Effector memory CD4-positive, alpha-beta T cell (primary cell): ENCODE results near the gene XPC.
A peak's percentile ranks its signal among the peaks of the same experiment; 100 is the strongest.

Experiments used
- DNase-seq, 3 donors: peaks; one replicate each; pipeline ENCODE4 v3.0.0-alpha.2; 2020
- H3K27ac ChIP-seq: 2 replicates; pipeline ENCODE4 v1.7.0; 2013; ENCODE audit warnings: mild to moderate bottlenecking, low read length, moderate library complexity; ENCODE audit not compliant: insufficient read depth, poor library complexity, severe bottlenecking
- H3K27me3 ChIP-seq: replicated peaks from 2 replicates; pipeline ENCODE4 v1.7.0; 2013; ENCODE audit warnings: mild to moderate bottlenecking, low read length; ENCODE audit not compliant: insufficient read depth, control insufficient read depth, poor library complexity, severe bottlenecking
- H3K36me3 ChIP-seq: 2 replicates; pipeline ENCODE4 v1.7.0; 2013; ENCODE audit warnings: mild to moderate bottlenecking, low read length, moderate library complexity; ENCODE audit not compliant: control insufficient read depth, insufficient read depth
- H3K4me1 ChIP-seq: 2 replicates; pipeline ENCODE4 v1.7.0; 2013; ENCODE audit warnings: low read length, mild to moderate bottlenecking; ENCODE audit not compliant: control insufficient read depth, insufficient read depth, poor library complexity, severe bottlenecking
- H3K4me3 ChIP-seq: 2 replicates; pipeline ENCODE4 v1.7.0; 2013; ENCODE audit warnings: low read length, low read depth, mild to moderate bottlenecking; ENCODE audit not compliant: insufficient read depth, poor library complexity, severe bottlenecking
- H3K9me3 ChIP-seq: 2 replicates; pipeline ENCODE4 v1.7.0; 2013; ENCODE audit warnings: mild to moderate bottlenecking, low read length, moderate library complexity; ENCODE audit not compliant: control insufficient read depth

Gene XPC

DNA sequence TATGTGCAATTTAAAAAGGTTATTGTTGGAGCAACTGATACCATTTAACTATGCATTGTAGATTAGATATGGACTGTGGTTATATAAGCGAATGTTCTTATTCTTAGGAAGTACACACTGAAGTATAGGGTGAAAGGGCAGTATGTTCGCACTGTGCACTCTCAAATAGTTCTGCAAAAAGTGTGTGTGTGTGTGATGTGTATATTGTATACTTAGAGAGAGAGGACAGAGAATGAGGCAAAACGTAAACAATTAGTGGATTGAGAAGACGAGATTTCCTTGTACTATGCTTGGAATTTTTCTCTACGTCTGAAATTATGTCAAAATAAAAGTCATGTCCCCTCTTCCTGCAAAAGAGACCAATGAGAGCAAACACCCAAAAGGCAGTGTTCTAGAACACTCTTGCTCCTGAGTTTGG lies 30.6 kb upstream of the XPC start:
- H3K36me3 ChIP-seq, result no peaks in the 10 kb centered on the region
- H3K4me3 ChIP-seq, result no peak overlapping the region
- DNase-seq, result no peak
- H3K4me1 ChIP-seq, result no peaks in the 10 kb centered on the region
- H3K27me3 ChIP-seq, result no peaks in the 10 kb centered on the region
- no peak overlapping the region for H3K27ac ChIP-seq
- no peaks in the 10 kb centered on the region for H3K9me3 ChIP-seq

GRCh38 chr3:14208168-14208567 lies 29.8 kb upstream of the XPC start:
- H3K27me3 ChIP-seq, result no peaks in the 10 kb centered on the region
- no peaks in the 10 kb centered on the region for H3K4me1 ChIP-seq
- no peaks in the 10 kb centered on the region for H3K9me3 ChIP-seq
- H3K36me3 ChIP-seq, result no peaks in the 10 kb centered on the region
- no peak for DNase-seq
- no peak overlapping the region for H3K4me3 ChIP-seq
- H3K27ac ChIP-seq, result no peak overlapping the region

DNA sequence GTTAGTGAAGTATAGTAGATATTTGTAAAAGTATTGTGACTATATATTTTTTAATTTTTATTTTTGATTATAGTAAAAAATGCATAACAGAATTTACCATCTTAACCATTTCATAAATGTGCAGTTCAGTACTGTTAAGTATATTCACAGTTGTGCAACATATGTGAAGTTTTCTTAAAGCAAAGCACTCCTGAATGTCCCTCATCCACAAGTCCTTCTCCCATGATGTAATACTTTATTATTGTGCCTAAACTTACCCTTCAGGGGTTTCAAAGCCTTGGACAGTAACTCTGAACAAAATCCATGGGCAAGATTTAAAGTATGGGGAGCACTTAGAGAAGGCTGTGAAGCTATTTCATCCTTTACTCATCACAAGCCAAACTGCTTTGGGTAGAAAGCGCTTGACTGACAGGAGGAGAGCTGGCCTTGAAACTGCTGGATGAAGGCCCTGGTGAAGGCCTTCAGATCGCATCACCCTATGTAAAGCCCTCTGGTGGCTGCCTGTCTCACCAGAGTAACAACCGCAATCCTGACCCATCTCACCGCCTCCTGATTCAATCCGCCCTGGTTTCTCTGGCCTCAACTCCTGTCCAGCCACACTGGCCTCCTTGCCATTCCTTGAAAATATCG lies 28.3 kb upstream of the XPC start:
- no peak overlapping the region for H3K4me3 ChIP-seq
- no peaks in the 10 kb centered on the region for H3K4me1 ChIP-seq
- no peak overlapping the region for H3K27ac ChIP-seq
- H3K27me3 ChIP-seq, result no peaks in the 10 kb centered on the region
- no peaks in the 10 kb centered on the region for H3K36me3 ChIP-seq
- DNase-seq, result no peak
- no peaks in the 10 kb centered on the region for H3K9me3 ChIP-seq

GRCh38 chr3:14204515-14205284 lies 26.3 kb upstream of the XPC start:
- Histone ChIP-seq H3K9me3 (no peaks in the 10 kb centered on the region), H3K36me3 (no peaks in the 10 kb centered on the region), H3K27ac (no peak overlapping the region), H3K27me3 (no peaks in the 10 kb centered on the region), H3K4me1 (no peaks in the 10 kb centered on the region), H3K4me3 (no peak overlapping the region)
- DNase-seq, result no peak

GRCh38 chr3:14203521-14204079 lies 25.2 kb upstream of the XPC start:
- peaks cover 7% of the 10 kb centered on the region for H3K36me3 ChIP-seq
- no peak overlapping the region for H3K27ac ChIP-seq

GRCh38 chr3:14202874-14203520 lies 24.6 kb upstream of the XPC start:
- Histone ChIP-seq H3K4me3 (no peak overlapping the region), H3K9me3 (no peaks in the 10 kb centered on the region), H3K36me3 (peaks cover 12% of the 10 kb centered on the region), H3K27ac (no peak overlapping the region), H3K27me3 (no peaks in the 10 kb centered on the region), H3K4me1 (no peaks in the 10 kb centered on the region)
- no peak for DNase-seq

More at GRCh38 chr3:14203521-14204079, 25.2 kb upstream of the XPC start:
- H3K4me3 ChIP-seq, result no peak overlapping the region
- no peaks in the 10 kb centered on the region for H3K27me3 ChIP-seq
- no peaks in the 10 kb centered on the region for H3K4me1 ChIP-seq
- H3K9me3 ChIP-seq, result no peaks in the 10 kb centered on the region
- peak in 1 of 3 donors; percentile 27 for DNase-seq

GRCh38 chr3:14201940-14202684 lies 23.7 kb upstream of the XPC start:
- H3K9me3 ChIP-seq, result no peaks in the 10 kb centered on the region
- H3K4me3 ChIP-seq, result no peak overlapping the region
- no peak overlapping the region for H3K27ac ChIP-seq
- H3K27me3 ChIP-seq, result no peaks in the 10 kb centered on the region
- H3K4me1 ChIP-seq, result no peaks in the 10 kb centered on the region
- H3K36me3 ChIP-seq, result peaks cover 21% of the 10 kb centered on the region
- no peak for DNase-seq

DNA sequence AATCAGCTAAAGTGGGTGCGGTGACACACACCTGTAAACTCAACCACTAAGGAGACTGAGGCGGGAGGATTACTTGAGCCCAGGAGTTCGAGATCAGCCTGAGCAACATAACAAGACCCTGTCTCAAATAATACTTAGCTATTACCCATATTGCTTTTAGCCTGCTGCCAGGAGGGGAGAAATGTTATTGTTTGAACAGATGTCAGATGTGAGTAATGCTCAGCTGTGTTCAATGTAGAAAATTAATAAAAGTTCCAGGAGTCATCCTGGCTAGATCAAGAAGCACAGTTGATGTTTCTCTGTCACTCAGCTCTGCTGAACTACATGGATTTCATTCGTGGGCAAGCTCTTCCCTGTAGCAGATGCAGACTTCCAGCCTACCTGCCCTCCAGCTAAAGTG lies 22.4 kb upstream of the XPC start:
- DNase-seq, result no peak
- Histone ChIP-seq H3K4me3 (no peak overlapping the region), H3K36me3 (peaks cover 22% of the 10 kb centered on the region), H3K9me3 (no peaks in the 10 kb centered on the region), H3K27ac (no peak overlapping the region), H3K27me3 (no peaks in the 10 kb centered on the region), H3K4me1 (no peaks in the 10 kb centered on the region)

GRCh38 chr3:14200276-14200675 lies 21.9 kb upstream of the XPC start:
- Histone ChIP-seq H3K36me3 (peaks cover 22% of the 10 kb centered on the region), H3K9me3 (no peaks in the 10 kb centered on the region), H3K27me3 (no peaks in the 10 kb centered on the region), H3K27ac (no peak overlapping the region), H3K4me1 (no peaks in the 10 kb centered on the region), H3K4me3 (no peak overlapping the region)
- no peak for DNase-seq
